Stimulated activated CD4-positive, alpha-beta T cell treated with anti-CD3 and anti-CD28 coated beads, TNF-alpha, amount 100 ng/mL, for 4 hours (primary cell): ENCODE measurements around the gene NOS1.
A peak's percentile ranks its signal among the peaks of the same experiment; 100 is the strongest.
"Not testable (repeated sequence)": the region's sequence is repeated elsewhere in the genome, so short reads cannot be mapped to it uniquely, and the experiment has no call there.

ENCODE experiments used
- DNase-seq, 3 experiments: peaks; one replicate each; pipeline ENCODE4 v3.0.0-alpha.2; 2020; ENCODE audit warnings: low read depth in 3 of 3

NOS1 gene

GRCh38 chr12:117272690-117273089 is 88.7 kb downstream of the NOS1 start:
- DNase-seq, result no peak

GRCh38 chr12:117262749-117263148 is 98.7 kb downstream of the NOS1 start:
- no peak for DNase-seq

- no peak for DNase-seq
Observed at GRCh38 chr12:117261247-117261646, 100.2 kb downstream of the NOS1 start.

- no peak for DNase-seq
Observed at GRCh38 chr12:117255386-117255785, 106.0 kb downstream of the NOS1 start.

- DNase-seq, result no peak
Observed at GRCh38 chr12:117243488-117243887, 117.9 kb downstream of the NOS1 start.

GRCh38 chr12:117241697-117242096 is 119.7 kb downstream of the NOS1 start:
- DNase-seq, result no peak

- no peak for DNase-seq
Observed at GRCh38 chr12:117240081-117240755, 121.2 kb downstream of the NOS1 start.

GRCh38 chr12:117236456-117237001 is 124.9 kb downstream of the NOS1 start:
- DNase-seq, result peak; percentile 42 to 70 (median 43)

GRCh38 chr12:117235261-117235660 is 126.2 kb downstream of the NOS1 start:
- no peak for DNase-seq

GRCh38 chr12:117234441-117234840 is 127.0 kb downstream of the NOS1 start:
- DNase-seq, result no peak

GRCh38 chr12:117231750-117232149 is 129.7 kb downstream of the NOS1 start:
- DNase-seq, result no peak

GRCh38 chr12:117228239-117228638 is 133.2 kb downstream of the NOS1 start:
- no peak for DNase-seq

- no peak for DNase-seq
Observed at GRCh38 chr12:117227000-117227653, 134.3 kb downstream of the NOS1 start.

GRCh38 chr12:117226505-117226904 is 134.9 kb downstream of the NOS1 start:
- no peak for DNase-seq

GRCh38 chr12:117225179-117225578 is 136.2 kb downstream of the NOS1 start:
- no peak for DNase-seq

- not testable (repeated sequence) for DNase-seq
Observed at GRCh38 chr12:117220947-117221346, 140.5 kb downstream of the NOS1 start.

GRCh38 chr12:117218149-117218548 is 143.3 kb downstream of the NOS1 start:
- DNase-seq, result no peak

GRCh38 chr12:117216686-117217085 is 144.7 kb downstream of the NOS1 start:
- DNase-seq, result no peak

- no peak for DNase-seq
Observed at GRCh38 chr12:117214797-117215196, 146.6 kb downstream of the NOS1 start.

GRCh38 chr12:117213295-117213808 is 148.1 kb downstream of the NOS1 start:
- DNase-seq, result no peak

GRCh38 chr12:117212563-117213190 is 148.7 kb downstream of the NOS1 start:
- DNase-seq, result peak; percentile 22 to 41 (median 24)

- DNase-seq, result no peak
Observed at GRCh38 chr12:117210266-117210918, 151.0 kb downstream of the NOS1 start.
